HG02973 (cell line): ENCODE results near the gene MVB12A.

Source experiments
- ATAC-seq: cut with Tn5 transposase; IDR thresholded peaks from one replicate; pipeline ENCODE4 v1.9.1; 2021; ENCODE audit warnings: moderate library complexity; ENCODE audit not compliant: unreplicated experiment

MVB12A gene

GRCh38 chr19:17404621-17405249 lies 15.1 kb upstream of the MVB12A start:
- ATAC-seq = peak; percentile 12

- peak; percentile 74 for ATAC-seq
These were observed 14.4 kb upstream of the MVB12A start, which contains the start of gene BST2 for GRCh38 chr19:17405250-17406045. Gene BST2 (minus strand): TSS chr19:17405630. CDS start chr19:17405575, 55 bp downstream.

- ATAC-seq = peak; percentile 22
These were observed 13.6 kb upstream of the MVB12A start for GRCh38 chr19:17406046-17406886.

- ATAC-seq = no peak
These were observed 13.0 kb upstream of the MVB12A start for GRCh38 chr19:17406887-17407196.

- no peak for ATAC-seq
These were observed 9.9 kb upstream of the MVB12A start for GRCh38 chr19:17409990-17410389.

- ATAC-seq = no peak
These were observed 8.0 kb upstream of the MVB12A start for GRCh38 chr19:17411801-17412200.

- no peak for ATAC-seq
These were observed 5.8 kb upstream of the MVB12A start for GRCh38 chr19:17414097-17414496.

GRCh38 chr19:17415121-17415520 lies 4.7 kb upstream of the MVB12A start:
- no peak for ATAC-seq

- ATAC-seq = no peak
These were observed 1.1 kb upstream of the MVB12A start for GRCh38 chr19:17418710-17419109.

GRCh38 chr19:17419154-17419620 lies 660 bp upstream of the MVB12A start:
- ATAC-seq = no peak

GRCh38 chr19:17420475-17420924 lies 653 bp downstream of the MVB12A start:
- no peak for ATAC-seq

- ATAC-seq = no peak
These were observed 2.1 kb downstream of the MVB12A start for GRCh38 chr19:17421942-17422341.

GRCh38 chr19:17423429-17424208 lies 3.8 kb downstream of the MVB12A start:
- ATAC-seq = no peak

GRCh38 chr19:17424743-17425365 lies 5.0 kb downstream of the MVB12A start:
- ATAC-seq = no peak

- ATAC-seq = no peak
These were observed 9.8 kb downstream of the MVB12A start for GRCh38 chr19:17429641-17430113.

- ATAC-seq = no peak
These were observed 11.6 kb downstream of the MVB12A start for GRCh38 chr19:17431417-17431816.

GRCh38 chr19:17435218-17435617 lies 15.4 kb downstream of the MVB12A start:
- ATAC-seq = no peak

- no peak for ATAC-seq
These were observed 16.4 kb downstream of the MVB12A start for GRCh38 chr19:17436094-17436873.

GRCh38 chr19:17436874-17437267 lies 17.0 kb downstream of the MVB12A start:
- ATAC-seq = no peak
